Liver (tissue), 9 donors: ENCODE results near the gene SMARCC2. TPM values are rescaled to one million over a fixed set of nuclear protein-coding genes. Genes with fewer than 3 reads are reported as not detected.

Experiments used
- DNase-seq: peaks from one replicate; pipeline ENCODE4 v3.0.0-alpha.2; 2017; ENCODE audit warnings: low spot score
- H3K27ac ChIP-seq, 2 donors: one replicate each; pipeline ENCODE4 v1.7.0; 2013; ENCODE audit warnings: inconsistent platforms in 2 of 2, low read length in 2 of 2, control low read depth in 1 of 2, low read depth in 1 of 2, mild to moderate bottlenecking in 1 of 2
- H3K27me3 ChIP-seq, 4 donors: one replicate each; pipeline versions ENCODE4 v1.6.1 to v1.7.0; 2013; ENCODE audit warnings: low read length in 3 of 4, inconsistent platforms in 1 of 4, mild to moderate bottlenecking in 1 of 4, moderate library complexity in 1 of 4; ENCODE audit not compliant: control insufficient read depth in 4 of 4, insufficient read depth in 4 of 4
- H3K36me3 ChIP-seq, 4 donors: one replicate each; pipeline versions ENCODE4 v1.6.1 to v1.7.0; 2013; ENCODE audit warnings: low read length in 3 of 4, mild to moderate bottlenecking in 3 of 4, low read depth in 1 of 4, moderate library complexity in 1 of 4; ENCODE audit not compliant: control insufficient read depth in 4 of 4, insufficient read depth in 3 of 4
- H3K4me1 ChIP-seq, 4 donors: one replicate each; pipeline versions ENCODE4 v1.6.1 to v1.7.0; 2013; ENCODE audit warnings: low read length in 3 of 4, mild to moderate bottlenecking in 3 of 4, moderate library complexity in 1 of 4; ENCODE audit not compliant: control insufficient read depth in 4 of 4, insufficient read depth in 4 of 4
- H3K4me3 ChIP-seq, 3 donors: one replicate each; pipeline versions ENCODE4 v1.6.1 to v1.7.0; 2013; ENCODE audit warnings: low read length in 3 of 3, control low read depth in 1 of 3, low read depth in 1 of 3, mild to moderate bottlenecking in 1 of 3
- H3K9ac ChIP-seq, 2 donors: one replicate each; pipeline ENCODE4 v1.7.0; 2013; ENCODE audit warnings: low read length in 2 of 2, mild to moderate bottlenecking in 2 of 2, moderate library complexity in 2 of 2, control low read depth in 1 of 2, low read depth in 1 of 2
- H3K9me3 ChIP-seq, 4 donors: one replicate each; pipeline versions ENCODE4 v1.6.1 to v1.7.0; 2013; ENCODE audit warnings: low read length in 3 of 4; ENCODE audit not compliant: control insufficient read depth in 4 of 4
- ATF3 ChIP-seq: IDR thresholded peaks from 2 replicates; pipeline ENCODE4 v1.6.1; 2016; ENCODE audit warnings: antibody characterized with exemption
- CTCF ChIP-seq: fragments of 150-350 bp; IDR thresholded peaks from 2 replicates; pipeline ENCODE4 v1.5.1; 2017; ENCODE audit warnings: improper control_type of control experiment, low read depth, low read length; ENCODE audit not compliant: missing input control
- EGR1 ChIP-seq, 2 donors: IDR thresholded peaks; 2 replicates each; pipeline ENCODE4 v1.6.1; 2016 to 2018; ENCODE audit warnings: antibody characterized with exemption in 2 of 2, low read depth in 2 of 2
- FOXA1 ChIP-seq: IDR thresholded peaks from 2 replicates; pipeline ENCODE4 v1.6.1; 2016; ENCODE audit warnings: antibody characterized with exemption
- HNF4A ChIP-seq, 2 donors: conservative IDR thresholded peaks; 2 replicates each; pipeline ENCODE4 v1.6.1; 2016; ENCODE audit warnings: antibody characterized with exemption in 2 of 2, mild to moderate bottlenecking in 2 of 2
- HNF4G ChIP-seq: IDR thresholded peaks from 2 replicates; pipeline ENCODE4 v1.6.1; 2016; ENCODE audit warnings: antibody characterized with exemption
- JUND ChIP-seq, 2 donors: IDR thresholded peaks; 2 replicates each; pipeline ENCODE4 v1.6.1; 2016; ENCODE audit warnings: antibody characterized with exemption in 2 of 2
- NR2F2 ChIP-seq: IDR thresholded peaks from 2 replicates; pipeline ENCODE4 v1.6.1; 2016; ENCODE audit warnings: antibody characterized with exemption
- RAD21 ChIP-seq, 2 donors: IDR thresholded peaks; 2 replicates each; pipeline ENCODE4 v1.6.1; 2016; ENCODE audit warnings: antibody characterized with exemption in 2 of 2, mild to moderate bottlenecking in 2 of 2
- REST ChIP-seq: IDR thresholded peaks from 2 replicates; pipeline ENCODE4 v1.6.1; 2016; ENCODE audit warnings: antibody characterized with exemption, mild to moderate bottlenecking
- SP1 ChIP-seq: IDR thresholded peaks from 2 replicates; pipeline ENCODE4 v1.6.1; 2018; ENCODE audit warnings: antibody characterized with exemption, mild to moderate bottlenecking
- TAF1 ChIP-seq: conservative IDR thresholded peaks from 2 replicates; pipeline ENCODE4 v1.6.1; 2016; ENCODE audit warnings: antibody characterized with exemption, mild to moderate bottlenecking
- ZBTB33 ChIP-seq: IDR thresholded peaks from 2 replicates; pipeline ENCODE4 v1.6.1; 2016; ENCODE audit warnings: antibody characterized with exemption
- WGBS: extraction: QIAGEN DNeasy Blood & Tissue Kit; methylation state at CpG from one replicate; pipeline ENCODE4 v1.1.7; 2013; 5-methylcytosine and 5-hydroxymethylcytosine counted together
- polyA plus RNA-seq, 2 donors: library from polyadenylated mRNA; stranded (reverse) in 1 of 2; unstranded in 1 of 2; fragments of 200-250 nt in 1 of 2; fragments of >200 nt in 1 of 2; fragmentation: Nextera tagmentation in 1 of 2; extraction: Ambion mirVana in 1 of 2; gene quantifications; one replicate each; pipeline versions ENCODE4 v1.2.1 to v1.2.3, GENCODE V29; 2013 to 2015
- total RNA-seq, 2 donors: library from RNA; depleted of rRNA; stranded (reverse); fragments of >200 nt; gene quantifications; one replicate each; pipeline ENCODE4 v1.2.3, GENCODE V29; 2014
- donor health status: healthy.
- donor health status: healthy.
- donor health status: healthy.
- donor health status: healthy.
- donor health status: healthy.

Gene SMARCC2
- total and polyA plus RNA-seq, 4 donors = 12.8 to 24.8 (median 22.5) TPM

GRCh38 chr12:56164345-56164729 is 24.9 kb downstream of the SMARCC2 start (continued):
- TF ChIP-seq SP1 (no peak), RAD21 (IDR thresholded peaks at IDR 0.05) (no peak), EGR1 (IDR thresholded peaks at IDR 0.05; ENCODE audit: low read depth in 2 of 2) (no peak), JUND (IDR thresholded peaks at IDR 0.05) (no peak)

GRCh38 chr12:56163533-56164344 is 25.5 kb downstream of the SMARCC2 start:
- peaks cover 27 to 68% (median 58%) of the 10 kb centered on the region in 4 donors for H3K36me3 ChIP-seq
- TF ChIP-seq CTCF = no peak
- no peak for TF ChIP-seq RAD21 (IDR thresholded peaks at IDR 0.05)
- no peak for TF ChIP-seq REST
- no peak for TF ChIP-seq TAF1
- no peak for TF ChIP-seq EGR1 (IDR thresholded peaks at IDR 0.05; ENCODE audit: low read depth in 2 of 2)
- no peak for TF ChIP-seq NR2F2
- no peak for TF ChIP-seq HNF4G
- H3K27me3 ChIP-seq = no peaks in the 10 kb centered on the region
- H3K27ac ChIP-seq = no peak overlapping the region
- H3K4me3 ChIP-seq = no peak overlapping the region
- DNase-seq = no peak
- no peak overlapping the region for H3K9ac ChIP-seq
- no peaks in the 10 kb centered on the region for H3K9me3 ChIP-seq
- peaks cover 0 to 27% (median 25%) of the 10 kb centered on the region in 4 donors for H3K4me1 ChIP-seq
- WGBS = 82% methylated on average over 11 of the region's 11 CpGs

GRCh38 chr12:56162468-56163290 is 26.6 kb downstream of the SMARCC2 start:
- no peak overlapping the region for H3K9ac ChIP-seq
- no peak overlapping the region for H3K27ac ChIP-seq
- no peak for DNase-seq
- peaks cover 25 to 64% (median 54%) of the 10 kb centered on the region in 4 donors for H3K36me3 ChIP-seq
- H3K9me3 ChIP-seq = no peaks in the 10 kb centered on the region
- H3K4me1 ChIP-seq = peaks cover 0 to 29% (median 25%) of the 10 kb centered on the region in 4 donors
- WGBS = 80% methylated on average over 11 of the region's 11 CpGs
- H3K4me3 ChIP-seq = no peak overlapping the region
- TF ChIP-seq FOXA1 = no peak
- no peak for TF ChIP-seq ATF3
- TF ChIP-seq HNF4A (conservative IDR thresholded peaks at IDR 0.05) = no peak
- no peak for TF ChIP-seq ZBTB33
- H3K27me3 ChIP-seq = no peaks in the 10 kb centered on the region
